Body of pancreas (tissue), 4 donors: Measurements from ENCODE around the gene SMG9.

Experiments
- CTCF ChIP-seq, 7 experiments: fragments of 450-650 bp in 4 of 7; fragments of 200-600 bp in 3 of 7; sonication (generic) in 3 of 7; IDR thresholded peaks; one replicate each; pipeline ENCODE4 v1.5.1; 2016 to 2019; ENCODE audit warnings: antibody characterized with exemption in 7 of 7
- POLR2A ChIP-seq, 3 donors: fragments of 450-650 bp; IDR thresholded peaks; one replicate each; pipeline ENCODE4 v1.6.1; 2016; ENCODE audit warnings: antibody characterized with exemption in 3 of 3, mild to moderate bottlenecking in 2 of 3

- no peak for TF ChIP-seq CTCF (IDR thresholded peaks at IDR 0.05)
- TF ChIP-seq POLR2A (IDR thresholded peaks at IDR 0.05): no peak
Observed at GRCh38 chr19:43754253-43754502, 584 bp downstream of the SMG9 start.
